Left lung (tissue), 10 donors: ENCODE data around the gene GRIP2. TPM values are rescaled to one million over a fixed set of nuclear protein-coding genes. Genes with fewer than 3 reads are reported as not detected.

Source experiments
- ATAC-seq: fragments of 200-7000 bp; cut with Tn5 transposase; one replicate; pipeline ENCODE4 v1.9.1; 2020; ENCODE audit warnings: moderate library complexity
- DNase-seq, 4 donors: peaks; one replicate each; pipeline ENCODE4 v3.0.0-alpha.2; 2013 to 2020
- H3K27ac ChIP-seq, 2 donors: fragments of 200-600 bp; sonication (generic) in 1 of 2; one replicate each; pipeline versions ENCODE4 v1.5.0 to v1.8.0; 2020 to 2021
- H3K27me3 ChIP-seq, 2 donors: fragments of 200-600 bp; sonication (generic) in 1 of 2; one replicate each; pipeline versions ENCODE4 v1.5.0 to v1.8.0; 2020 to 2021
- H3K36me3 ChIP-seq, 2 donors: fragments of 200-600 bp; sonication (generic) in 1 of 2; one replicate each; pipeline versions ENCODE4 v1.5.0 to v1.8.0; 2020 to 2021
- H3K4me1 ChIP-seq, 2 donors: fragments of 200-600 bp; one replicate each; pipeline ENCODE4 v1.8.0; 2021
- H3K4me3 ChIP-seq, 2 donors: fragments of 200-600 bp; sonication (generic) in 1 of 2; one replicate each; pipeline versions ENCODE4 v1.5.0 to v1.8.0; 2020 to 2021; ENCODE audit warnings: mild to moderate bottlenecking in 1 of 2
- H3K9me3 ChIP-seq, 2 donors: fragments of 200-600 bp; sonication (generic) in 1 of 2; one replicate each; pipeline versions ENCODE4 v1.5.0 to v1.8.0; 2020 to 2021
- CTCF ChIP-seq, 2 donors: fragments of 200-600 bp; sonication (generic) in 1 of 2; IDR thresholded peaks; one replicate each; pipeline versions ENCODE4 v1.5.0 to v1.8.0; 2021; ENCODE audit warnings: antibody characterized with exemption in 2 of 2
- intact Hi-C, 2 donors: fragments of 100-400 bp; cut with DNase I; formaldehyde crosslinking; loops; one replicate each; pipeline versions ENCODE4 v1.11.2 to v1.14.2; 2022
- polyA plus RNA-seq, 6 donors: library from polyadenylated mRNA; unstranded; fragments of 120-200 nt; gene quantifications; one replicate each; pipeline ENCODE4 v1.2.1, GENCODE V29; 2013; ENCODE audit not compliant: insufficient read length in 6 of 6
- total RNA-seq, 2 donors: library from RNA; stranded (reverse); fragmentation: NEBNext Ultra II Directional; extraction: Animal tissue kit (Norgen Biotek cat#: 25700); gene quantifications; one replicate each; pipeline ENCODE4 v1.2.1, GENCODE V29; 2021
- donor health status: DM: no; HTN: yes; CAD: no.
- donor health status: DM: no; HTN: no; CAD: no.

The GRIP2 gene
- total and polyA plus RNA-seq, 8 donors = 0.31 to 1.9 (median 1.1) TPM

DNA sequence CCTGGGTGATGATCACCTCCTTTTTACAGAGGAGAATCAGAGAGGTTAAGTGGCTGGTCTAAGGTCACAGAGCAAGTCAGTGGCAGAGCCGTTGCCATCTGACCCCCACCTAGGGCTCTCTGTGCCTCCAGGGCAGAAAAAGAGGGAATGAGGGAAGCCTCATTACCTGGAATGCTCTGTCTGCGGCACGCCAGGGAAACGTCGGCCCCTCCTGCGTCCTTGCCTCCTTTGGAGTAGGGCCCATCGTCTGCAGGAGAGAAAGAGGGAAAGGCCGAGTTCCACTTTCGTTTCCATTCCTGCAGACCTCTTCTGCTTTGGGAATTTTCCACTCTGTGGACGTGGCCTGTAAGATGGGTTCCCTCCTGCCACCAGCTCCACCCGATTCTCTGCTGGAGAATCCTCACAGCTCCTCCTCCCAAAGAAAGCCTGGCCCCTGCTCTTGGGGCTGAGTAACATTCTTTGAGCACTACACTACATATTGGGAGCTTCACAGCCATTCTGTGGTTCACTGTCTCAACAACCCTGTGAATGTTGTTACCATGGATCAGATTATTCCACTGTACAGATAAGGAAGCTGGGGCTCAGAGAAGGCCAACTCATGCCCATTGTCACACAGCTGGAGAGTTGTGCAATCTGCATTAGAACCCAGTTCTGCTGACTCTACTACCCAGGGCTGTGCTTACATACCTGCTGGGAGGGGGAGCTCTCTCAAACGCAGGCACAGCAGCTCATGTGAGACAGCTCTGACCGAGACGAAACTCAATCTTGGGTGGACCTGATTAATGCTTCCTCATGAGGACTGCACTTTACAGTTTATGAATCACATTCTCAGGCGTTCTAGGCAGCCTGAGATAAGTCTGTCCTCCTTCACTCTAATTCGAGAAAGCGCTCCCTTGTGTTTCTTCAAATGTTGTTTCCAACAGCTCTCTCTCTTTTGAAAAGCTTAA is 14.2 kb downstream of the GRIP2 start:
- Histone ChIP-seq H3K27me3 (peaks cover 0 to 1% of the 10 kb centered on the region in 2 donors), H3K4me1 (no peaks in the 10 kb centered on the region), H3K9me3 (no peaks in the 10 kb centered on the region), H3K4me3 (no peak overlapping the region), H3K36me3 (no peaks in the 10 kb centered on the region), H3K27ac (no peak overlapping the region)
- ATAC-seq (peak; percentile 67), DNase-seq (peak in 2 of 4 donors; percentile 31 to 54)
- TF ChIP-seq CTCF (IDR thresholded peaks at IDR 0.05) = no peak
- intact Hi-C loops = no loop called here

DNA sequence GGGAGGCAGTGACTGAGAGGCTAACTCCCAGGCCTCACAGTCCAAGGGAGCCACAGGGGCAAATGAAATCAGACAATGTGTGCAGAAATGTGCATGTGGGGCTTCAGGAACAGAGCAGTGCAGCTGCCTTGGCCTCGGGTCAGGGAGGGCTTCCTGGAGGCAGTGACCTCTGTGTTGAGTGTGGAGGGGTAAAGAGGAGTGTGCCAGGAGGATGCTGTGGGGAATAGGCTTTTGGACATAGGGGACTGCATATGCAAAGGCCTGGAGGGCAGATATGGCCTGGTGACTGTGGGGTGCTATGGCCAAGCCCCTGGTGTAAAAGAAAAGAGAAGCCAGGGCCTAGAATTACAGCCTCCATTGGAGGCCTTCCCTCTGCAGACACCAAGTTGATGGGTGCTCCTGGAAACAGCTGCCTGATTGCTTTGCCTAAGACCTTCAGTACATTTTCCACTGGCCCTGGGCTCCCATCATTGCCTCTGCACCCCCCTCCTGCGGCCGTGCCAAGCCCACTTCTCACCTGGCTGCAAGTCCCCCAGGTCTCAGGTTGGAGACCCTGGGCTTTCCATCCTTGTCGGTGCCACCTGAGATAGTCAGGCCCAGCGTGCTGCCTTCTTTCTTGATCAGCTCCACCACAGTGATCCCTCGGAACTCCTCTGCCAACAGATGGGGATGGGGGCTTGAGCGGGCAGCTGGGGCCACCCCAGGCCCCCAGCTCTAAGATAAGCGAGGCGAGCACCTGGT is 15.1 kb downstream of the GRIP2 start:
- intact Hi-C loops = no loop called here
- Histone ChIP-seq H3K27ac (no peak overlapping the region), H3K4me3 (no peak overlapping the region), H3K36me3 (no peaks in the 10 kb centered on the region), H3K4me1 (no peaks in the 10 kb centered on the region), H3K27me3 (peaks cover 0 to 4% of the 10 kb centered on the region in 2 donors), H3K9me3 (no peaks in the 10 kb centered on the region)
- DNase-seq (peak in 2 of 4 donors; percentile 28 to 45), ATAC-seq (no peak)
- no peak for TF ChIP-seq CTCF (IDR thresholded peaks at IDR 0.05)

GRCh38 chr3:14524311-14524711 is 15.8 kb downstream of the GRIP2 start:
- H3K9me3 ChIP-seq = no peaks in the 10 kb centered on the region
- H3K27me3 ChIP-seq = peaks cover 0 to 4% of the 10 kb centered on the region in 2 donors
- DNase-seq (peak in 2 of 4 donors; percentile 29 to 69), ATAC-seq (no peak)
- no peaks in the 10 kb centered on the region for H3K36me3 ChIP-seq
- intact Hi-C loops = no loop called here
- H3K27ac ChIP-seq = no peak overlapping the region
- no peaks in the 10 kb centered on the region for H3K4me1 ChIP-seq
- no peak overlapping the region for H3K4me3 ChIP-seq
- TF ChIP-seq CTCF (IDR thresholded peaks at IDR 0.05) = no peak

- ATAC-seq (no peak), DNase-seq (peak in 2 of 4 donors; percentile 4 to 15)
- no peaks in the 10 kb centered on the region for H3K4me1 ChIP-seq
- peaks cover 0 to 4% of the 10 kb centered on the region in 2 donors for H3K27me3 ChIP-seq
- no peak for TF ChIP-seq CTCF (IDR thresholded peaks at IDR 0.05)
- no peak overlapping the region for H3K27ac ChIP-seq
- intact Hi-C loops = no loop called here
- H3K4me3 ChIP-seq = no peak overlapping the region
- no peaks in the 10 kb centered on the region for H3K9me3 ChIP-seq
- H3K36me3 ChIP-seq = no peaks in the 10 kb centered on the region
Measured at GRCh38 chr3:14523792-14524191, 16.4 kb downstream of the GRIP2 start.

GRCh38 chr3:14522768-14523167 is 17.4 kb downstream of the GRIP2 start:
- Histone ChIP-seq H3K4me1 (no peaks in the 10 kb centered on the region), H3K27me3 (peaks cover 0 to 4% of the 10 kb centered on the region in 2 donors), H3K4me3 (no peak overlapping the region), H3K36me3 (no peaks in the 10 kb centered on the region), H3K9me3 (no peaks in the 10 kb centered on the region), H3K27ac (no peak overlapping the region)
- no peak for TF ChIP-seq CTCF (IDR thresholded peaks at IDR 0.05)
- intact Hi-C loops = no loop called here
- DNase-seq (no peak), ATAC-seq (no peak)
